GM23338 (cell line): Measurements from ENCODE around the gene ACTMAP. TPM values are rescaled to one million over a fixed set of nuclear protein-coding genes. Genes with fewer than 3 reads are reported as not detected.

Experiments
- ATAC-seq: fragments of 200-7000 bp; cut with Tn5 transposase; 3 replicates; pipeline ENCODE4 v1.9.1; 2020
- DNase-seq: peaks from one replicate; pipeline ENCODE4 v3.0.0-alpha.2; 2015; ENCODE audit warnings: low spot score
- H2AFZ ChIP-seq: fragments of 200-600 bp; sonication (generic); 2 replicates; pipeline ENCODE4 v1.8.0; 2016; ENCODE audit warnings: antibody characterized with exemption, mild to moderate bottlenecking, moderate library complexity
- H3F3A ChIP-seq: fragments of 200-600 bp; sonication (generic); replicated peaks from 2 replicates; pipeline ENCODE4 v1.8.0; 2017; ENCODE audit warnings: antibody characterized with exemption, mixed run types, low read depth
- H3K27ac ChIP-seq: fragments of 200-600 bp; sonication (generic); 2 replicates; pipeline ENCODE4 v1.6.1; 2016; ENCODE audit warnings: low read depth
- H3K27me3 ChIP-seq: fragments of 200-600 bp; sonication (generic); 2 replicates; pipeline ENCODE4 v1.8.0; 2016; ENCODE audit warnings: mild to moderate bottlenecking, mixed run types, moderate library complexity; ENCODE audit not compliant: insufficient read depth
- H3K36me3 ChIP-seq: fragments of 200-600 bp; sonication (generic); 2 replicates; pipeline ENCODE4 v1.8.0; 2016; ENCODE audit warnings: mild to moderate bottlenecking; ENCODE audit not compliant: insufficient read depth
- H3K4me1 ChIP-seq: fragments of 200-600 bp; sonication (generic); 2 replicates; pipeline ENCODE4 v1.8.0; 2016; ENCODE audit warnings: mild to moderate bottlenecking, moderate library complexity; ENCODE audit not compliant: insufficient read depth
- H3K4me2 ChIP-seq: fragments of 200-600 bp; sonication (generic); 2 replicates; pipeline ENCODE4 v1.7.1; 2017; ENCODE audit warnings: mixed run types
- H3K4me3 ChIP-seq: fragments of 200-600 bp; sonication (generic); 2 replicates; pipeline ENCODE4 v1.6.1; 2016; ENCODE audit warnings: mixed run types
- H3K79me2 ChIP-seq: fragments of 200-600 bp; sonication (generic); replicated peaks from 2 replicates; pipeline ENCODE4 v1.8.0; 2017; ENCODE audit warnings: mild to moderate bottlenecking; ENCODE audit not compliant: insufficient read depth
- H3K9me2 ChIP-seq: fragments of 200-600 bp; sonication (generic); 2 replicates; pipeline ENCODE4 v1.8.0; 2017; ENCODE audit not compliant: insufficient read depth
- H4K20me1 ChIP-seq: fragments of 200-600 bp; sonication (generic); replicated peaks from 2 replicates; pipeline ENCODE4 v1.8.0; 2017; ENCODE audit warnings: mild to moderate bottlenecking; ENCODE audit not compliant: insufficient read depth
- H3K27ac Mint-ChIP-seq: 2 replicates; pipeline ENCODE4 v1.8.0; 2020; ENCODE audit warnings: inconsistent platforms, mild to moderate bottlenecking, moderate library complexity, mixed read lengths
- H3K27me3 Mint-ChIP-seq: 3 replicates; pipeline ENCODE4 v1.8.0; 2022; ENCODE audit warnings: low read depth, mild to moderate bottlenecking, moderate library complexity, mixed read lengths, inconsistent platforms; ENCODE audit not compliant: insufficient read depth, poor library complexity
- H3K36me3 Mint-ChIP-seq: 3 replicates; pipeline ENCODE4 v1.8.0; 2021; ENCODE audit warnings: low read depth, mild to moderate bottlenecking, inconsistent platforms, moderate library complexity, mixed read lengths
- H3K4me1 Mint-ChIP-seq: 3 replicates; pipeline ENCODE4 v1.8.0; 2020; ENCODE audit warnings: mild to moderate bottlenecking, inconsistent platforms, mixed read lengths
- H3K4me3 Mint-ChIP-seq: 3 replicates; pipeline ENCODE4 v1.8.0; 2021; ENCODE audit warnings: moderate library complexity, mild to moderate bottlenecking, inconsistent platforms, mixed read lengths
- H3K9me3 Mint-ChIP-seq: 3 replicates; pipeline ENCODE4 v1.8.0; 2020; ENCODE audit warnings: moderate library complexity, mild to moderate bottlenecking, inconsistent platforms, mixed read lengths
- CREB1 ChIP-seq: fragments of 250-450 bp; sonication (Bioruptor Pico); IDR thresholded peaks from 2 replicates; pipeline ENCODE4 v1.5.0; 2020; ENCODE audit warnings: low read depth, mild to moderate bottlenecking, moderate library complexity
- CTCF ChIP-seq, 2 experiments: fragments of 200-600 bp in 1 of 2; sonication (generic) in 1 of 2; conservative IDR thresholded peaks; 2 replicates each; pipeline versions ENCODE4 v1.5.1 to v1.6.1; 2016 to 2017; ENCODE audit warnings: antibody characterized with exemption in 2 of 2, low read depth in 2 of 2, mild to moderate bottlenecking in 2 of 2, moderate library complexity in 1 of 2
- ETS1 ChIP-seq: IDR thresholded peaks from 2 replicates; pipeline ENCODE4 v1.6.1; 2016; ENCODE audit warnings: antibody characterized with exemption
- EZH2 ChIP-seq: fragments of 200-600 bp; sonication (generic); IDR thresholded peaks from one replicate; pipeline ENCODE4 v1.8.0; 2017; ENCODE audit warnings: antibody characterized with exemption, mild to moderate bottlenecking, low read depth; ENCODE audit not compliant: unreplicated experiment
- EZH2phosphoT487 ChIP-seq: fragments of 200-600 bp; sonication (generic); IDR thresholded peaks from one replicate; pipeline ENCODE4 v1.8.1; 2018; ENCODE audit warnings: antibody characterized with exemption; ENCODE audit not compliant: unreplicated experiment
- JUNB ChIP-seq: IDR thresholded peaks from one replicate; pipeline ENCODE4 v1.6.1; 2016; ENCODE audit warnings: antibody characterized with exemption; ENCODE audit not compliant: unreplicated experiment
- NANOG ChIP-seq: IDR thresholded peaks from 2 replicates; pipeline ENCODE4 v1.6.1; 2016; ENCODE audit warnings: antibody characterized with exemption, borderline replicate concordance
- POLR2AphosphoS5 ChIP-seq: IDR thresholded peaks from 2 replicates; pipeline ENCODE4 v1.6.1; 2016; ENCODE audit warnings: antibody characterized with exemption, low read depth
- REST ChIP-seq: IDR thresholded peaks from one replicate; pipeline ENCODE4 v1.6.1; 2018; ENCODE audit warnings: antibody characterized with exemption; ENCODE audit not compliant: unreplicated experiment
- STAT1 ChIP-seq: IDR thresholded peaks from one replicate; pipeline ENCODE4 v1.6.1; 2016; ENCODE audit warnings: antibody characterized with exemption; ENCODE audit not compliant: unreplicated experiment
- ZNF331 ChIP-seq: fragments of 250-450 bp; sonication (Bioruptor Pico); IDR thresholded peaks from 2 replicates; pipeline ENCODE4 v1.5.0; 2020; ENCODE audit warnings: low read depth, mild to moderate bottlenecking, moderate library complexity
- polyA plus RNA-seq: library from polyadenylated mRNA; unstranded; fragments of >200 nt; fragmentation: Nextera tagmentation; extraction: Ambion mirVana; gene quantifications from 2 replicates; pipeline ENCODE4 v1.2.1, GENCODE V29; 2016
- total RNA-seq: library from RNA; depleted of rRNA; stranded (reverse); fragments of >200 nt; shearing (Covaris generic); gene quantifications from 2 replicates; pipeline ENCODE4 v1.2.3, GENCODE V29; 2014

The ACTMAP gene
- total and polyA plus RNA-seq, 2 experiments from 2014 or later, result 14.9 to 16.7 TPM

- TF ChIP-seq REST, result no peak
- TF ChIP-seq STAT1, result no peak
- no peak for TF ChIP-seq ZNF331 (CRISPR knock-in tag)
- no peak for TF ChIP-seq CREB1
- TF ChIP-seq NANOG, result no peak
- TF ChIP-seq EZH2phosphoT487, result no peak
- no peak for TF ChIP-seq CTCF (conservative IDR thresholded peaks at IDR 0.05; ENCODE audit: low read depth in 2 of 2)
- TF ChIP-seq POLR2AphosphoS5, result no peak
These were observed 6.4 kb downstream of the ACTMAP start (continued) for GRCh38 chr19:40743926-40744325.

- DNase-seq (no peak), ATAC-seq (no peak)
- H3K27ac ChIP-seq, result no peak overlapping the region
- Mint-ChIP-seq H3K27ac (no peak overlapping the region), H3K36me3 (peaks cover 17% of the 10 kb centered on the region), H3K4me1 (peaks cover 15% of the 10 kb centered on the region), H3K27me3 (peaks cover 19% of the 10 kb centered on the region), H3K4me3 (no peak overlapping the region), H3K9me3 (0 out of 3 replicates have a peak, but pooled peaks cover 3% of the 10 kb centered on the region)
- H3K27me3 ChIP-seq, result no peaks in the 10 kb centered on the region
- no peaks in the 10 kb centered on the region for H3F3A ChIP-seq
- TF ChIP-seq ETS1 (no peak), ZNF331 (CRISPR knock-in tag) (no peak), CTCF (conservative IDR thresholded peaks at IDR 0.05; ENCODE audit: low read depth in 2 of 2) (no peak), EZH2phosphoT487 (no peak), CREB1 (no peak), POLR2AphosphoS5 (no peak), NANOG (no peak), STAT1 (no peak), REST (no peak), JUNB (no peak), EZH2 (no peak)
- H4K20me1 ChIP-seq, result no peaks in the 10 kb centered on the region
- no peaks in the 10 kb centered on the region for H3K9me2 ChIP-seq
- no peak overlapping the region for H2AFZ ChIP-seq
- H3K36me3 ChIP-seq, result no peaks in the 10 kb centered on the region; the same call in 1 of the 2 replicates
- no peaks in the 10 kb centered on the region for H3K79me2 ChIP-seq
- peaks cover 12% of the 10 kb centered on the region for H3K4me1 ChIP-seq
- no peak overlapping the region for H3K4me3 ChIP-seq
- H3K4me2 ChIP-seq, result no peak overlapping the region
These were observed 7.4 kb downstream of the ACTMAP start for GRCh38 chr19:40742886-40743285.
